NT2/D1 (cell line): ENCODE measurements around the gene KCNQ5.

ENCODE experiments used
- YY1 ChIP-seq: IDR thresholded peaks from 2 replicates; pipeline ENCODE4 v1.6.1; 2011; ENCODE audit not compliant: insufficient read length, insufficient read depth
- ZNF274 ChIP-seq: IDR thresholded peaks from 2 replicates; pipeline ENCODE4 v1.6.1; 2011; ENCODE audit warnings: mild to moderate bottlenecking, low read depth, low read length

- no peak for TF ChIP-seq ZNF274
- TF ChIP-seq YY1: no peak
Measured at GRCh38 chr6:72589096-72589495, 32.8 kb upstream of the KCNQ5 start.
